ENCODE data around the gene MS4A12. TPM values are rescaled to one million over a fixed set of nuclear protein-coding genes. Genes with fewer than 3 reads are reported as not detected.

The MS4A12 gene
- total RNA-seq, 1 experiment from 2014 or later: not detected

DNA sequence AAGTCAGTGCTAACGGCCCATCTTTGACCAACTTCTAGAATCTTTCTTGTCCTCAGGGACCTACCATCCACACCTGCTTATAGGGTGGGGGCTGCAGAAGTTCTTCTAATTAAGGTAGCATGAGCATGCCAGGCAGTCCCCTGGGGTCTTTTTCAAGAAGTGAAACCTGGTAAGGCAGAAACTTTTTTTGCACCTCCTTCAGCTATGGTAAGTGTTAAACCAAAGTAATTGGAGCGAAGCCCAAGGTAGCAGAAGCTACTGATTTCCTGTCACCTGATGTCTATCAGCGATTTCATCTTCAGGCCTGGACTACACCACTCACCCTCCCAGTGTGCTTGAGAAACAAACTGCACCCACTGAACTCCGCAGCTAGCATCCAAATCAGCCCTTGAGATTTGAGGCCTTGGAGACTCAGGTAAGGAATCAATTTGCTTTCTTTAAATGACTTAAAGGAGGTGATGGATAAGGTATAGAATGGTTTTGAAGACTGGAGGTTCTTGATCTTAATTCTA is 37.0 kb upstream of the MS4A12 start, which contains the start of gene MS4A1:
Gene MS4A1, plus strand, starts transcription at position 317 of the 512 bp plus-strand sequence. CDS start 6,528 bp downstream, outside the sequence.
- Histone ChIP-seq H3K9me3 (ENCODE audit: control insufficient read depth, insufficient read depth, low read depth, low read length) (no peaks in the 10 kb centered on the region), H3K36me3 (ENCODE audit: control insufficient read depth, insufficient read depth, low read length) (no peaks in the 10 kb centered on the region), H3K4me1 (ENCODE audit: control insufficient read depth, insufficient read depth, low read length) (no peaks in the 10 kb centered on the region), H3K27ac (ENCODE audit: low read length) (no peak within 1 kb of the TSS), H3K4me3 (ENCODE audit: low read depth in 2 of 2, low read length in 2 of 2) (no peak within 1 kb of the TSS), H3K27me3 (ENCODE audit: control insufficient read depth, insufficient read depth, low read length) (no peaks in the 10 kb centered on the region)
- in situ Hi-C loops (cut with HindIII; ENCODE audit: low pct_unique_long_range_greater_than_20kb, low sequenced_read_pairs): no loop called here
- ChIA-PET POLR2A (no interaction called here), CTCF (no interaction called here)
- BruUV-seq (replicated peaks): no TSS peak
- ATAC-seq (no peak), DNase-seq (ENCODE audit: low read depth, low spot score) (no peak)
- TF ChIP-seq TCF7L2 (IDR thresholded peaks at IDR 0.05; ENCODE audit: low read depth, low read length) (no peak), SIN3A (IDR thresholded peaks at IDR 0.05; ENCODE audit: borderline replicate concordance, insufficient read depth, low read depth, low read length) (no peak)
- TF ChIP-seq, protein P1, sequence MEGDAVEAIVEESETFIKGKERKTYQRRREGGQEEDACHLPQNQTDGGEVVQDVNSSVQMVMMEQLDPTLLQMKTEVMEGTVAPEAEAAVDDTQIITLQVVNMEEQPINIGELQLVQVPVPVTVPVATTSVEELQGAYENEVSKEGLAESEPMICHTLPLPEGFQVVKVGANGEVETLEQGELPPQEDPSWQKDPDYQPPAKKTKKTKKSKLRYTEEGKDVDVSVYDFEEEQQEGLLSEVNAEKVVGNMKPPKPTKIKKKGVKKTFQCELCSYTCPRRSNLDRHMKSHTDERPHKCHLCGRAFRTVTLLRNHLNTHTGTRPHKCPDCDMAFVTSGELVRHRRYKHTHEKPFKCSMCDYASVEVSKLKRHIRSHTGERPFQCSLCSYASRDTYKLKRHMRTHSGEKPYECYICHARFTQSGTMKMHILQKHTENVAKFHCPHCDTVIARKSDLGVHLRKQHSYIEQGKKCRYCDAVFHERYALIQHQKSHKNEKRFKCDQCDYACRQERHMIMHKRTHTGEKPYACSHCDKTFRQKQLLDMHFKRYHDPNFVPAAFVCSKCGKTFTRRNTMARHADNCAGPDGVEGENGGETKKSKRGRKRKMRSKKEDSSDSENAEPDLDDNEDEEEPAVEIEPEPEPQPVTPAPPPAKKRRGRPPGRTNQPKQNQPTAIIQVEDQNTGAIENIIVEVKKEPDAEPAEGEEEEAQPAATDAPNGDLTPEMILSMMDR (IDR thresholded peaks at IDR 0.05): no peak
- intact Hi-C loops (cut with micrococcal nuclease; ENCODE audit: unreplicated experiment): no loop called here

DNA sequence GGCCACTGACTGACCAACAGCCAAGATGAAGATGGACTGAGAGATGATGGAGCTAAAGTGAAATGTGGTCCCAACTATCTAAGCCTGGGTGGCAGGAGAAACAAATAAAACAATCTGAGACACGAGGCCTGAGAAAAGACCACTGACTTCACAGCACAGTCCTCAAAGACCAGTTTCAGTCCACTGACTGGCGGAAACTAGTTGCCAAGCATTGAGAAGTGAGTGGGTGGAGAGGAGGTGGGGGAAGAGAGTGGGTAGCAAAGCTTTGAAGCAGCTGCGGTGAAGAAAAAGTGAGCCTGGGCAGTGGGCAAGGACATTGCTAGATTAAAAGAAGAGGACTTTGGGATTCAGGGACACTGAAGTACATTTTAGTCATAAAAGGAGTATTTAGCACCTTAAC is 35.0 kb upstream of the MS4A12 start:
- BruUV-seq (replicated peaks): no TSS peak
- DNase-seq (ENCODE audit: low read depth, low spot score) (no peak), ATAC-seq (no peak)
- in situ Hi-C loops (cut with HindIII; ENCODE audit: low pct_unique_long_range_greater_than_20kb, low sequenced_read_pairs) (no loop called here), intact Hi-C loops (cut with micrococcal nuclease; ENCODE audit: unreplicated experiment) (no loop called here)
- no peak overlapping the region for H3K4me3 ChIP-seq (ENCODE audit: low read depth in 2 of 2, low read length in 2 of 2)
- CTCF ChIA-PET: no interaction called here
- TF ChIP-seq POLR2AphosphoS5 (IDR thresholded peaks at IDR 0.05; ENCODE audit: low read depth, low read length): no peak
- TF ChIP-seq SIN3A (IDR thresholded peaks at IDR 0.05; ENCODE audit: borderline replicate concordance, insufficient read depth, low read depth, low read length): no peak
- TF ChIP-seq, protein P1 (IDR thresholded peaks at IDR 0.05): no peak
- TF ChIP-seq, protein P2, sequence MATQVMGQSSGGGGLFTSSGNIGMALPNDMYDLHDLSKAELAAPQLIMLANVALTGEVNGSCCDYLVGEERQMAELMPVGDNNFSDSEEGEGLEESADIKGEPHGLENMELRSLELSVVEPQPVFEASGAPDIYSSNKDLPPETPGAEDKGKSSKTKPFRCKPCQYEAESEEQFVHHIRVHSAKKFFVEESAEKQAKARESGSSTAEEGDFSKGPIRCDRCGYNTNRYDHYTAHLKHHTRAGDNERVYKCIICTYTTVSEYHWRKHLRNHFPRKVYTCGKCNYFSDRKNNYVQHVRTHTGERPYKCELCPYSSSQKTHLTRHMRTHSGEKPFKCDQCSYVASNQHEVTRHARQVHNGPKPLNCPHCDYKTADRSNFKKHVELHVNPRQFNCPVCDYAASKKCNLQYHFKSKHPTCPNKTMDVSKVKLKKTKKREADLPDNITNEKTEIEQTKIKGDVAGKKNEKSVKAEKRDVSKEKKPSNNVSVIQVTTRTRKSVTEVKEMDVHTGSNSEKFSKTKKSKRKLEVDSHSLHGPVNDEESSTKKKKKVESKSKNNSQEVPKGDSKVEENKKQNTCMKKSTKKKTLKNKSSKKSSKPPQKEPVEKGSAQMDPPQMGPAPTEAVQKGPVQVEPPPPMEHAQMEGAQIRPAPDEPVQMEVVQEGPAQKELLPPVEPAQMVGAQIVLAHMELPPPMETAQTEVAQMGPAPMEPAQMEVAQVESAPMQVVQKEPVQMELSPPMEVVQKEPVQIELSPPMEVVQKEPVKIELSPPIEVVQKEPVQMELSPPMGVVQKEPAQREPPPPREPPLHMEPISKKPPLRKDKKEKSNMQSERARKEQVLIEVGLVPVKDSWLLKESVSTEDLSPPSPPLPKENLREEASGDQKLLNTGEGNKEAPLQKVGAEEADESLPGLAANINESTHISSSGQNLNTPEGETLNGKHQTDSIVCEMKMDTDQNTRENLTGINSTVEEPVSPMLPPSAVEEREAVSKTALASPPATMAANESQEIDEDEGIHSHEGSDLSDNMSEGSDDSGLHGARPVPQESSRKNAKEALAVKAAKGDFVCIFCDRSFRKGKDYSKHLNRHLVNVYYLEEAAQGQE (IDR thresholded peaks at IDR 0.05; ENCODE audit: insufficient read depth in 1 of 2, low read depth in 2 of 2, low read length in 1 of 2): no peak
- no peak for TF ChIP-seq TCF7L2 (IDR thresholded peaks at IDR 0.05; ENCODE audit: low read depth, low read length)
- H3K9me3 ChIP-seq (ENCODE audit: control insufficient read depth, insufficient read depth, low read depth, low read length): no peaks in the 10 kb centered on the region
- no peak overlapping the region for H3K27ac ChIP-seq (ENCODE audit: low read length)
- POLR2A ChIA-PET: no interaction called here
- H3K36me3 ChIP-seq (ENCODE audit: control insufficient read depth, insufficient read depth, low read length): no peaks in the 10 kb centered on the region
- H3K27me3 ChIP-seq (ENCODE audit: control insufficient read depth, insufficient read depth, low read length): no peaks in the 10 kb centered on the region
- no peaks in the 10 kb centered on the region for H3K4me1 ChIP-seq (ENCODE audit: control insufficient read depth, insufficient read depth, low read length)

Data from Panc1 (cell line).